GM19025 (cell line): ENCODE data around the gene TEX264.

Experiments
- ATAC-seq: cut with Tn5 transposase; IDR thresholded peaks from one replicate; pipeline ENCODE4 v1.9.1; 2021; ENCODE audit warnings: mild to moderate bottlenecking, low read depth, moderate library complexity; ENCODE audit not compliant: unreplicated experiment

Gene TEX264

DNA sequence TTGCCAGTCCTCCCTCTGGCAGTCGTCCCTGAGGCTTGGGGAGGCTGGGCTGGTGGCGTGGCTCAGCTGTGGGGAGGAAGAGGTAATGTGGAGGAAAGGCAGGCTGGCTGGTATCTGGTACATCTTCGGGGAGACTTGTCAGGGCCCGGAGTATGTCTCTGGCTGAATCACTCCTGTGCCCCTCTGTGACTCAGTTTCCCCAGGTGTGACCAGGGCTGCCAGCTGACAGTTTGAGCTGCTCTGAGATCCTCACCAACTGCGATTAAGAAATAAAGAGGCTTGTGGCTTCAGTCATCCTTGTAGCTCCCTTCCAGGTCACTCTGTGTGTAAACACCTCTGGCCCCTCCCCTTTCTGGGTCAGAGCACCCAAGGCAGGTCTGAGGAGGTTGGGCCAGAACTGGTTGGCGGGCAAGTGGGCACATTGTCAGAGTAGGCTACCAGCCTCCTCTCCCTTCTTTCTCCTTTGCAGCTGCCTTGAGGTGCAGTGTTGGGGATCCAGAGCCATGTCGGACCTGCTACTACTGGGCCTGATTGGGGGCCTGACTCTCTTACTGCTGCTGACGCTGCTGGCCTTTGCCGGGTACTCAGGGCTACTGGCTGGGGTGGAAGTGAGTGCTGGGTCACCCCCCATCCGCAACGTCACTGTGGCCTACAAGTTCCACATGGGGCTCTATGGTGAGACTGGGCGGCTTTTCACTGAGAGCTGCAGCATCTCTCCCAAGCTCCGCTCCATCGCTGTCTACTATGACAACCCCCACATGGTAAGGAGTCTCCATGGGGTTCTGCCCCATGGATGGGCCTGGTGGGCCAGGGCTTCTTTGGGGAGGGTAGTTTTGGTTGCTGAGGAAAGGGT lies 3.0 kb downstream of the TEX264 start:
- no peak for ATAC-seq

DNA sequence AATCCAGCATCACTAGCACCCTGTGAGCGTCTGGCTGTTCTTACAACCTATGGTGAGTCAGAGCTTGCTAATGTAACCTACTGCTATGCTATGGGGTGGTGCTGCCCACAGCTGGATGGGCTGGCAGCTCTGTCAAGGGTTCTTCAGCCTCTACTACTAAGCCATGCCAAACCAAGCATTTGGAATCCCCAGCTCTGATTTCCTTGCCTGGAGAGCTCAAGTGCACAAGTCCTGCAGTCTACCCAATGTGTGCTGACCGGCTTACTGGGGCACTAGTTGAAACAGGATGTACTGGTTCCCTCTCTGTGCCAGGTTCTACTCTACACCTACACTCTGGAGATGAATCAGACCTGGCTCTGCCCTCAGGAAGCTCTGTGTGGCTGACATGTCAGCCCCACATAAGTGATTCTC lies 4.2 kb downstream of the TEX264 start:
- no peak for ATAC-seq

DNA sequence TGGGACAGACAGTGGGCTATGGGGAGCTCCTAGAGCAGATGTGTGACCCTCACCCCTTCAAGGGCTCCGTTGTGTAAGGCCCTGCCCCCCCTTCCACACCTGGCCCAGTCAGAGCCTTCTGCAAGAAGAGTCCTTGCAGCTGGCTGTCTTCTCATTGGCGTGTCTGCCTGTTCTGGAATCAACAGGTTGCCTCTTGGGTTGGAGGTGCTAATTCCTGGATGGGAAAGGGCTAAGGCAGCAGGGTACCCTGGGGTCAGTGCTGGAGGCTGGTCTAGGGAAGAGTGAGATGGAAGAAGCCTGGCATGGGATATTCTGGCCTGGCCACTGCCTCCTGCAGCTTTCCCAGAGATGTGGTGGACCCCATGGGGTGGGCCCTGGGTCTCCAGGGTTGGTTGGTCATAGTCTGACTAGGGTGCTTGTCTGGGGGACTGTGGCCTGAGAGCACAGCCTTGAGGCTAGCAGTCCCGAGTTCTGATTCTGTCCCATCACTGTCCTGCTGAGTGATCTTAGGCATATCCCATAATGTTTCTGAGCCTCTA lies 5.1 kb downstream of the TEX264 start:
- no peak for ATAC-seq

DNA sequence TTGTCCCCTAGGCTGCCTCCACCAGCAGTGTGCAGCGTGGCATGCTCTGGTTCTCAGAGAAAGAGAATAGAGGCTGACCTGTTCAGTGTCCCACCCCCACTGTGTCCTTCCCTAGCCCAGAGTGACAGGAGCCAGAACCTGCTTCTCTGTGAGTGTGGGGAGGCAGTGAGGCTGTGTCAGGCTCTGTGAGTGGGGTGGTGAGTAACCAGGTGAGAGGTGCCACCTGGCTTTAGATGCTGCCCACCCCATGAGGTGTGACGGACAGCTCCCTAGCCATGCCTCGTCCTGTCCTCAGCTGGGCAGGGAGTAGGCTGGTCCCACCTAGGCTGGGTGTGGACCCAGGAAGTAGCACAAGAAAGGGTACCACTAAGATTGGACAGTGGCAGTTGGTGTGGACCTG lies 6.3 kb downstream of the TEX264 start:
- no peak for ATAC-seq

DNA sequence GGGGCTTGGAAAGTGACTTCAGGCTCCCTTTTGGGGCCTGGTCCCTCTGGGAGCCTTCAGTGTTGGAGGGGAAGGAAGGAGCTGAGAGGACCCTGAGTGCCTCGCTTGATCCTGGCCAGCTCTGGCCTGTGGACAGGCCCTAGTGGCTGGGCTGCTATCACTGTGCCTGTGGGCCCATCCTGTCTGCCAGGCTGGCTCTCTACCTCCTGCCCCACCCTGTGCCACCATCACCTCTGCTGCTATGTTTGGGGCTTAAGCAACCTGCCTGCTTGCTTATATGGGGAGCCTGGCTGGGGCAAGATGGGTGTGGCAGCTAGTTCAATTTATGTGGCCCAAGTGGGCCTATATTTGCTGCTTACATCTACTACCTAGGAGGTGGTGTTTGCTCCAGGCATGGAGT lies 7.1 kb downstream of the TEX264 start:
- no peak for ATAC-seq

DNA sequence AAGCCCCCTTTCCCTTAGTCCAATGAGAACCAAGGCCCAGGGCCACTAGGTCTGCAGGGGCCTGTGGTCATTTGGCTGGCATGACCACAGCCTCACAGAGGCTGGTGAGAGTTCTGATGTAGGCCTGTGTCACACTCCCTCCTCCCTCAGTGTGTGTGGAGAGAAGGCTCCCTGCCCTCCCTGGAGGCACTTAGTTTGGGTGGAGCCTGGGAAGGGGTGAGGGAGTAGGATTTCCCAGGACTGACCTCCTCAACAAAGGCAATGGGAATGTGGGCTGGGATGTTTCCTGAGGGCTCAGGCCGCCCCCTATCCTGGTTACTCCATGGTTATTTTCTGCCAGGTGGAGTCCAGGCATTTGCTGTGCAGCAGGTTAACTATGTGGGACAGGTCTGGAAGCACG lies 7.6 kb downstream of the TEX264 start:
- ATAC-seq: no peak

DNA sequence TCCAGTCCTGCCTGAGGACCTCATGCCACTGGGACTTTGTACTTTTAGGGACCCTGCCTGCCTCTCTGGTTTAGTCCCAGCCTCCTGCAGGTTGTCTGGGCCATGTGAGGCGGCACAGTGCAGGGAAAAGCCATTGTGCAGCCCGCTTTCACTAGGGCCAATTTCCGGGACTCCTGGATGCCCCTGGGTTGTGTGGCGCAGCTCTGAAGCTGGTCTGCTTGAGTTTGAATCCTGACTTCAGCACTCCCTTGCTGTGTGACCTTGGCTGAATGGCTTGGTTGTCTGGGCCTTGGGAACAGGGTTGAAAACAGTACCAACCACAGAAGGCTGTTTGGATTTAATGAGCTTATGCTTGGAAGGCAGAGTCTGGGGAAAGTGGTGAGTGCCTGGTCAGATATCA lies 8.3 kb downstream of the TEX264 start:
- no peak for ATAC-seq

DNA sequence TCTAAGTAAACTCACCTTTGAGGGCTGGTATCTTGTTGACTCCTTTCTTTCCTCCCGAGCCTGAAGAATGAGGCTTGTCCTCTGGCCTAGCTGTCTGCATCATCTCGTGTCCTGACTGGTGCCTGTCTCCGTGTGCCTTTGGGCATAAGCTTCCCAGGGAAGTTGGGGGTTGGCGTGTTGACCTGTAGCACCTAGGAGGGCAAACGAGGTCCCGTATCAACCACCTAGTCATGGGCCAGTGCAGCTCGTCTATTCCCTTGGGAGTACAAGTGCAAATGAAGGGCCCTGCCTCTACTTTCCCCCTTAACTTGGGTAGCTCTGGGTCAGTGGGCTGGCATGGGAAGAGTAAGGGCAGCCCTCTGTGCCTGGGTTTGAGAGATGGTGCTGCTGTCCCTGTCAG lies 8.7 kb downstream of the TEX264 start:
- no peak for ATAC-seq

DNA sequence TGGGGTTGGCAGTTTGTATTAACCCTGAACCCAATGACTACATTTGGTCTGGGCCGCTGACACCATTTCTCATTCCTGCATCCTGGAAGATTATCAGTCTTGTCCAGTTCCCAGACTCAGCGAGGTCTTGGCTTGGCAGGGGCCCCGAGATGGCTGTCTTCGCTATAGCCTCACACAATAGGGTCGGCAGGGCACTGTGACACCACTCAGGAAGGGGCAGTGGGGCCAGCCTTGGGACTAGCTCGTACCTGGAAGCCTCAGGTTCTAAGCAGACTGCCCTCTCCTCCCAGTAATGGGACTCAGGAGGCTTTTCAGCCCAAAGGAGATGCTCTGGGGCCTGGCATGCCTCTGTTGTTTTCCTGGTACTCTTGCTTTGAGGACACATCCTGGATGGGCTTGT lies 9.1 kb downstream of the TEX264 start:
- ATAC-seq: no peak

DNA sequence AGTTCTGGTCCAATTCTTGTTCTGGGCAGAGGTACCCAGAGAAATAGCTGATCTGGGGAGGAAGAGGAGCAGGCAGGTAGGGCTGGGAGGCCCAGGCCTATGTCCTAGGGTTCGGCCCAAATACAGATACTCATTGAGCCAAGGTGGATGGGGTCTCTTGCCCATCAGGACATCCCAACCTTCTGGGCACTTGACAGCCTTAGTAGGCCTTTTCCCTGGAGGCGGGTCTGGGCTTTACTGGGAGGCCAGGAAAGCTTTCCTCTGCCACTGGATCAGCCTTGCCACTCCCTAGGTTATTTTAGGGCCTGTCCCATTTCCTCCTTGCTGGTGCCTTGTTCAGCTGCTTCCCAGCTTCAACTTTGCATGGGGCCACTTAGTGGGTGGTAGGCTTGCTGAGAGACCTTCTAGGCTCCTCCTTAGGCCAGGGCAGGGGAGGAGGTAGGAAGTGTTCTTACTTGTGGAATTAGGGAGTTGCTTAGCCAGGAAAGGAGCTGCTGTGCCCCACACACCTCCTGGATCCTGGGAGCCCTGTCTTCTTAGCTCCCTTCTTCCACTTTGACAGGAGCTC lies 9.7 kb downstream of the TEX264 start:
- ATAC-seq: no peak

DNA sequence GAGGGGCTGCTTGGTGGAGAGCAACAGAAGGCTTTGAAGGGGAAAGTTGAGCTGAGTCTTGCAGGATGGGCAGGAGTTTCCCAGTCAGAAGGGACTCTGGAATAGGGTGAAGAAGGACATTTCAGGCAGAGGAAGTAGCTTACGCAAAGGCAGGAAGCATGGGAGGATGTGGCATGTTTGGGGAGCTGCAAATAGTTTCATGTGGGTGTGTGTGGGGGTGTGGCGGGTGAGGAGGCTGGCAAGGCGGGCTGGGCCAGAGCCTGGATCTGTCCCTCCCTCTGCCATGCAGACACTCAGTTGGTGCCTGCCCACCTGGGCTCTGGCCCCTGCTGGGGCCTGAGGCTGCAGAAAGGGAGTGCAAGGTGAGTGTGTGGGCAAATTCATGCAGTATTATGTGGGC lies 10.4 kb downstream of the TEX264 start:
- ATAC-seq: no peak

DNA sequence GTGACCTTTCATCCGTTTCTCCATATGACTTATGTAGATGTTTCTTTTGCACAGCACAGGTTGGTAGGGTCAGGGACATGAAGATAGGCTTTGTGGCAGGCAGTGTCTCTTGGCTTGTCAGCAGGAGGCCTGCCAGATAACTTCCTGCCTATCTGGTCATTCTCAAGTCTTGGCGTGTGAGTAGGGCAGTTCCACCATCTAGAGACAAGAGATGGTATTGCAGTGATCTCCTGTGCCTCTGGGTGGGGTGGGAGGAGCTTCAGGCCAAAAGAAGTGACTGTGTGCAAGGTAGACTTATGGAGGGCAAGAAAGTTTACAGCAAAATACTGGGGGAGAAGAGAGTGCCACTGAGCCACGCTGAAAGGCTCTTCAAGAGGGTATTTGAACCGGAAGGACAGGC lies 11.0 kb downstream of the TEX264 start:
- peak; percentile 81 for ATAC-seq

DNA sequence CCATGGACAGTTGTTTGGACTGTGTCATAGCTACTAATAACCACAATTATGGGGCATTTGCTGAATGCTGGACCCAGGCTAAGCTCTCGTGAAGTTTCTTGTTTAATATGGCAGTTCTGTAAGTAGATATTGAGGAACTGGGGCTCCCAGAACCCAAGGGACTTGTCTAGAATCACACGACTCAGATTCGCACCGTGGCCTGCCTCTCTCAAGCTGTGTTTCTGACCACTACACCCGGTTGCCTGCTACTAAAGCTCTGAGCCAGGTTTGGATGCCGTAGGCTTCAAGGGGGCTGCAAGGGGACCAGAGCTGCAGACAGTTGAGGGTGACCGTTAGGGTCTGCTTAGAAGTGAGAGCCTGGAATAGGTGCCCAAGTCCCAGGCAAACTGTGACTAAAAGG lies 11.5 kb downstream of the TEX264 start:
- ATAC-seq: no peak

DNA sequence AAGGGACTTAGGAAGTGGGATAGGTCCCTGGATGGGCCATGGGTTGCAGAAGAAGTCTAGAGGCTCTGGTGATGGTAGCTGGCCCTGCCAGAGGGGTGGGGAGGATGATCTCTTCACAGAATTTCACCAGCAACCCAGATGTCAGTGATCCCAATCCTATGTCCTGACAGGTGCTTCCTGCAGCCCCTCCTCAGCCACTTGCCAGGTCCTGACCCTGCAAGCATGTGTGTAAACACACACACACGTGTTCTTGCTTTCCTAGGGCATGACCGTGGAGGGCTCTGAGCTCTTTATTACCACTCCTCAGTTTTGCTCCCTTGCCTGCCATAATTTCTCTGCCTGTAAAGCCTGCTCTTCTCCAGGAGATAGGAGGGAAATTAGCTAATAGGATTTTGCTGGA lies 12.5 kb downstream of the TEX264 start:
- ATAC-seq: no peak

DNA sequence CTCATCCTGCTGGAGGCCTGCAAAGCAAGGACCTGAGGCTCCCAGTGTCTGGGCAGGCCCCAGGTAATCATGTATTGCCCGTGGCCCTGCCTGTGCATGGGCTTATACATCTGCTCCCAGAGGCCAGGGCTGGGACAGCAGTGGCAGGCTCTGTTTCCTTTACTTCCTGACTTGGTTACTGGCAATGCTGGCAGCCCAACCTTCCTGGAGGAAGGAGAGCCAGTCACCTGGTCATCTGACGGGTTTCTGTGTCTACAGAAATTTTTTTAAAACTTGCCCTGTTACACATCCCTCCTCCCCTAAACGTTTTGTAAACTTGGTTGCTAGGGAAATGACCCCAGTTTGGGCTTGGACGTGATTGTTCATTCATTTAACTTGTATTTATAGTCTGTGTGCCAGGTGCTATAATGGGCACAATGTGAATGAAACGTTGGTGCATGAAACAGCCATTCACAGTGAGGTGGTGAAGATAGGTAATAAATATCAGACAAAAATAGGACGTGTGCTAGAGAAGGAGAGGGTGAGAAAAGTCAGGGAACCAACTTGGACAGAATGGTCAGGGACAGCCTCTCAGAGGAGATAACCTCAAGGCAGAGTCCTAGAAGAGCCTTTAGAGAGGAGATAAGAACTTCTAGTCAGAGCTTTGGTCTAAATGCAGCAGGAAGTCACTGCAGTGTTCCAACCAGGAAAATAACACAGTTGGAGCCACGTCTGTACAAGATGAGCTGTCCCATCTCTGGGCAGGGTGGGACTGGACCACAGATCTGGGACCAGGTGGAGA lies 14.1 kb downstream of the TEX264 start:
- ATAC-seq: no peak

DNA sequence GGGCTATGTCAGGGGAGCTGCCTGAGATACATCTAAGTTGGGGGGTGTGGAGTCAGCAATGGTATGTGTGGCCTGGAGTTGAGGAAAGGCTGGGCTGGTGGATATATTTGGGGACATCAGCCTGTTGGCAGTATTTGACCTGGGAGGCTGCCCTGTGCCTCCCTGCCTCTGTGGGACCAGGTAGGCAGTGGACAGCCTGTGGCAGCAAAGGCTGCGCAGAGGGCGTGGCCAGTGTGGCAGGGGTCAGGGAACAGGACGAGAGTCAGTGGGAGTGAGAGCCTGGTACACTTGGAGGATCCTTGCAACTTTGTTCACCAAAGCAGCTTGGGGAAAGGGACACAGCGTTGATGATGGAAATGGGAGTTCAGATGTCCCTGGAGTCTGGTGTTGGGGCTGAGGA lies 15.0 kb downstream of the TEX264 start:
- no peak for ATAC-seq

DNA sequence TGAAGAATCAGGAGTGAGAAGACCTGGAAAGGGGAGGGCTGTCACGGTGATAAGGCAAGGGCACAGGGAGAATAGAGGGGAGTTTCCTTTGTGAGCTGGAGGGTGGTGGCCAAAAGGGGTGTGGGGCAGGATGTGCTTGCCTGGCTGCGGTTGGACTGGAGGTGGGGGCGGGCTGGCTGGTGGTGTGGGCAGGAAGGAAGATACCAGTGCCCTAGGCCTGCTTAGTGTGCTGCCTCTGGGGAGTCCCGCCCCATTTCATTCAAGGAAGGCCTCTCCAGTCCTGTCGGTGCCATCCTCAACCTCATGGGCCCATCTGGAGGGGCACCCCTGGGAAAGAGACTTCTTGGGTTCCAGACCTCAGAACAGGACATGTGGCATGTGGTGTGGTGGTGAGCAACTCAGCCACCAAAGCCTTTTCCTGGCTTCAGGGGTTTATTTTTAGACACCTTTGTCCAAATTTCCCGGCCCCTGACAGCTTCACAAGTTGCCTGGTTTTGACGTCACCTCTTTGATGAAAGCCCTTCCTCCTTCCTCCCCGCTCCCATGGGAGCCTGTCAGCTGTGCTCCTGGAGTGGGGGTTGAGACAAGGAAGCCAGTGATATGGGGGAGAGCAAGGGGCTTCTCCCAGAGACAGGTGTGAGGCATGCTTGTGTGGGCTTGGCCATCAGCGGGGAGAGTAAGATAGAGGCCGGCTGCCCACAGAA lies 15.6 kb downstream of the TEX264 start:
- ATAC-seq: peak; percentile 43

DNA sequence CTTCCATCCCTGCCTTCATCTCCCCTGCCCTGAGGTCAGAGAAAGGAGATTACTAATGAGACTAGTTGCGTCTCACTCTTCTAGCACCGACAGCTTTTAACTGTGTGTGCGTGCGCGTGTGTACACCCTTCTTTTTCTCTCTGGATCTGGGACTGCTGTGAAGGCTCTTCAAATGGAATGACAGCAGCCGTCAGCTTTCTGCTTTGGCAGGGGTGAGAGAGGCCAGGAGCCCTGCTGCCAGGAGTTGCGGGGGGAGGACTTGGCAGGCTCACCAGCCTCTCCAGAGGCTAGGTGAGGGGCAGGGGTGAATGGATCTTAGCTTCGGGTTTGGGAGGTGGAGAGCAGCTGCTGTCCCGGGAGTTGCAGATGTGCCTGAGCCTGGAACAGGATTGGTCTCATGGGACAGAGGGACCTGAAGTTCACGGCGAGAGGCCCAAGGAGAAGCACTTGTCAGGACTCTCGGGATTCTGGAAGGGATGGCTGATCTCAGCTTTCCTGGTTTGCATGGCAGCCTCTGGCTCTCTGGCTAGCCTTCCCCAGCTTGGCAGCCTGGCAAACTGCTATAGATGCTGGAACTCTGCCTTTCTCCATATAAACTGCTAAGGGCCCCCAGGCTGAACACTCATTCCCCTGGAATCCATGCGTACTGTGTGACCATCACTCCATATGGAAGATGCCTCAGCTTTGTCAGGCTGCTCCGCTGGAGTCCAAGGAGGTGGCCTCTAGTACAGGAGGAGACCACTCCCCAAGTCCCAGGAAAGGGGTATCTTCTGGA lies 16.6 kb downstream of the TEX264 start:
- no peak for ATAC-seq

DNA sequence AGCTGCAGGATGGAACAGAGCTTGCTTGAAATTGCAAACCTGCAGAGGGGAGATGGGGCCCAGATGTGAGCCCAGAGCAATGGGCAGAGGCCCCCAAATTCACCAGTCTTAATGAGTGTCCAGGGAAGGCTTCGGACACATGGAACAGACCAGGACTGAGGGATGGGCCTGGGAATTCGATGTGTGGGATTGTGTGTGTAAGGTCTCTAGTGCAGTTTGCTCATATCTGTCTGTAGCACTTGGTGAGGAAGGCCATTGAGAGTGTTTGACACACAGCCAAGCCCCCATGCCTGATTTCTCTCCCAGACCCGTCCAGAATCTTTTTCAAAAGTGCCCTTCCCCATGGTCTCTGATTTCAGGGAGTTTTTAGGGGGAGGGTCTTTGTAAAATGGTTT lies 17.2 kb downstream of the TEX264 start:
- no peak for ATAC-seq

DNA sequence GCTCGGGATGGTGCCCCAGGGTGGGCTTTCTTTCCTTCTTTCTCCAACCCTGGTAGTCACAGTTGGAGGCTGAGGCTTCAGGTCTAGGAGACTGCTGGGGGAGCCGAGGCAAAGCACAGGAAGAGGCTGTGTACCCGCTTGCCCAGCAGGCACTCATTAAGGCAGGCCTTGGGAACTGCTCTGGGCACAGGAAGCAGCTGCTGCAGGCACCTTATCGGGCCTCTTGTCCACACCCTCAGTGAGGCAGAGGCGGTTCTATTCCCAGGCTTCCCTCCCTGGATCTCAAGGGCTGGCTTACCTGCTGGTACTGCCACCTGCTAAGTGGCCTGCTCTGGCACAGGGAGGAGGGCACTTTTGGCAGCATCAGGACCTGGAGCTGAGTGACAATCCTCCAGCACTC lies 20.0 kb downstream of the TEX264 start:
- no peak for ATAC-seq
